HG02798 (cell line): Measurements from ENCODE around the gene INPP5E.
"Not testable (repeated sequence)": the region's sequence is repeated elsewhere in the genome, so short reads cannot be mapped to it uniquely, and the experiment has no call there.

Experiments used
- ATAC-seq: cut with Tn5 transposase; IDR thresholded peaks from one replicate; pipeline ENCODE4 v1.9.1; 2021; ENCODE audit warnings: mild to moderate bottlenecking; ENCODE audit not compliant: unreplicated experiment, poor library complexity

Gene INPP5E

GRCh38 chr9:136432591-136432990 lies 7.1 kb downstream of the INPP5E start:
- ATAC-seq: no peak

GRCh38 chr9:136431782-136432350 lies 7.8 kb downstream of the INPP5E start:
- no peak for ATAC-seq

GRCh38 chr9:136430588-136431234 lies 8.9 kb downstream of the INPP5E start:
- no peak for ATAC-seq

GRCh38 chr9:136429683-136430491 lies 9.8 kb downstream of the INPP5E start:
- ATAC-seq: no peak

- ATAC-seq: no peak
Observed at GRCh38 chr9:136429075-136429628, 10.5 kb downstream of the INPP5E start.

- no peak for ATAC-seq
Observed at GRCh38 chr9:136426787-136427186, 12.9 kb downstream of the INPP5E start.

GRCh38 chr9:136425367-136425766 lies 14.3 kb downstream of the INPP5E start:
- not testable (repeated sequence) for ATAC-seq

GRCh38 chr9:136424750-136425362 lies 14.8 kb downstream of the INPP5E start:
- no peak for ATAC-seq

- ATAC-seq: no peak
Observed at GRCh38 chr9:136423432-136424146, 16.1 kb downstream of the INPP5E start.

- no peak for ATAC-seq
Observed at GRCh38 chr9:136422876-136423275, 16.8 kb downstream of the INPP5E start.

- no peak for ATAC-seq
Observed at GRCh38 chr9:136421791-136422190, 17.9 kb downstream of the INPP5E start.

- ATAC-seq: no peak
Observed at GRCh38 chr9:136419092-136419420, 20.6 kb downstream of the INPP5E start.

- ATAC-seq: no peak
Observed at GRCh38 chr9:136418182-136419091, 21.2 kb downstream of the INPP5E start.

GRCh38 chr9:136416914-136417313 lies 22.7 kb downstream of the INPP5E start:
- no peak for ATAC-seq

- no peak for ATAC-seq
Observed at GRCh38 chr9:136416427-136416826, 23.2 kb downstream of the INPP5E start.

GRCh38 chr9:136412962-136413361 lies 26.7 kb downstream of the INPP5E start:
- ATAC-seq: no peak

- ATAC-seq: no peak
Observed at GRCh38 chr9:136411378-136411777, 28.3 kb downstream of the INPP5E start.

- ATAC-seq: peak; percentile 89
Observed at GRCh38 chr9:136410500-136411287, 29.0 kb downstream of the INPP5E start, which contains the start of the genes ENTR1 and PMPCA. ENTR1 (minus strand) TSS chr9:136410614; CDS start chr9:136410397, 217 bp downstream. PMPCA (plus strand) TSS chr9:136410658; CDS start chr9:136410669, 11 bp downstream.
